Cerebellar cortex (tissue), 1 donor: ENCODE measurements around the gene HAP1.

Source experiments
- DNase-seq: peaks from one replicate; pipeline ENCODE4 v3.0.0-alpha.2; 2015; ENCODE audit warnings: low spot score

HAP1 gene

DNA sequence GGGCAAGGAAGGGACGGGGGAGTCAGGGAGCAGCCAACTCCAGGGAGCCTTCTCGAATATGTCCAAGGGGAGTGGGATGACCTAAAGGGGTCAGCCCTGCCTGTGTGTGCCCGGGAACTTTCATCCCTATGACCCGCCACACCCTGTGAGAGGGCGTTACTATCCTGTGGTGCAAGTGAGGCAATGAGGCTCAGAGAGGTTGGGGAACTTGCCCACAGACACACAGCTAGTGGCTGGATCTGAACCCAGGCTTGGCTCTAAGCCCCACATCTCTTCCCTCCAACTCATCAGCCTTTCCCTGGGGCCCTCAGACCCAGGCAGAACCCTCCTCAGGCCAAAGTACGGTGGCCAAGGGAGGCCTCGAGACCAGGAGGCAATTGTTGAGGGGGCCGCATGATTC is 28.9 kb upstream of the HAP1 start:
- no peak for DNase-seq

DNA sequence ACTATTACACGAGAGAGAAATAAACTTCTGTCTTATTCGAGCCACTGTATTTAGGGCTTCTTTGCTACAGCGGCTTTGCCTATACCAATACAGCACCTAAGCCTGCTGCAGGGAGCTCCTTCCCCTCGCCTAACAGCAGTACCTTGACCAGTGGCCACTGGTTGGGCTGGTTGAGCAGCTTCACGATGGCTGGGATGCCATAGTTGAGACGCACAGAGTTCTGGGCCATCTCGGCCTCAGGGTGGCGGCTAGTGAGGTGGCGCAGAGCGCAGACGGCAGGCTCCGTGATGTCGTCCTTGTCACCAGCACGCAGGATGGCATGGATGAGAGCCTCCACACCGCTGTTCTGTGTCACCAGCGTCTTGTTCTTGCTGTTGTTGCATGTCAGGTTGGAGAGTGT is 28.4 kb upstream of the HAP1 start:
- DNase-seq = no peak

DNA sequence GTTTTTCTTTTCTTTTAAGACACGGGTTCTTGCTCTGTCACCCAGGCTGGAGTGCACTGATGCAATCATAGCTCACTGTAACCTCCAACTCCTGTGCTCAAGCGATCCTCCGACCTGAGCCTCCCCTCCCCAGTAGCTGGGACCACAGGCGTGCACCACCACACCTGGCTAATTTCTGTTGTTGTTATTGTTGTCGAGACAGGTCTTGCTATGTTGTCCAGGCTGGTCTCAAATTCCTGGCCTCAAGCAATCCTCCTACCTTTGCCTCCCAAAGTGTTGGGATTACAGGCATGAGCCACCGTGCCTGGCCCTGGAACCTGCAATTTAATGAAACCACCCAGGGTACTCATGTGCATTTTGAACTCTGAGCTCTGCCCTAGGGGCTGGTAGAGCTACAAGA is 27.9 kb upstream of the HAP1 start:
- DNase-seq = no peak

DNA sequence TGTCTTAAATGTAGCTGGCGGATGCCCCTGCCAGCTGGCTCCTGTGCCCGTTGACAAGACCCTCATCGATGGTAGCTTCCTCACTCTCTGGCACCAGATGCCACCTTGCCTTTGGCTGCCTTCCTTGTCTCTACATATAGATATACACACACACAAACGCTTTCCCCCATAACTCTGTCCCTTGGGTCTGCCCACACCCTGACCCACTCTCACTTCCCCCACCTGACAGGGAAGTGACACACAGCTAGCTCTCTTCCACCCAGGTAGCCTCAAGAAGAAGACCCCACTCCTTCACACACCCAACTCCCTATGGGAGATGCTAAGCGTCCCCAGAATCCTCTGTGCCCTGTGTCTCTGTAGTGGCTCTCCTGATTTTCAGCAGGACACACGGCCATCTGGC is 26.4 kb upstream of the HAP1 start:
- no peak for DNase-seq

DNA sequence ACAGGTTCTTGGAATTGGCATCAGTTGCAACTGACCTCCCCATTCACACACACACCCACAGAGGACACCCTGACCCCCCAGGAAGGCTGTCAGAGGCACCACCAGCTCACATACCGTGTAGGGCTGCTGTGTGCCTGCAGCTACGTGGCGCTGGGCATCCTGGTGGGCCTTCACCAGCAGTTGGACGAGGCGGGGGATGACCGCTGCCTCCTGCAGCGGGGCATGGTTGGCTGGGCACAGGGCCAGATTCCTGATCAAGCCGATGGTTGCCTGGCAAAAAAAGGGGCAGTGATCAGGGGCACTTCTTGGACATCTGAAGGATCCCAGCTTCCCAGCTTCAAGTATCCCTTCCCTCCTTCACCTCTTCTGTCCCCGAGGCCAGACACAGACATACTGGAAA is 24.2 kb upstream of the HAP1 start:
- DNase-seq = no peak

DNA sequence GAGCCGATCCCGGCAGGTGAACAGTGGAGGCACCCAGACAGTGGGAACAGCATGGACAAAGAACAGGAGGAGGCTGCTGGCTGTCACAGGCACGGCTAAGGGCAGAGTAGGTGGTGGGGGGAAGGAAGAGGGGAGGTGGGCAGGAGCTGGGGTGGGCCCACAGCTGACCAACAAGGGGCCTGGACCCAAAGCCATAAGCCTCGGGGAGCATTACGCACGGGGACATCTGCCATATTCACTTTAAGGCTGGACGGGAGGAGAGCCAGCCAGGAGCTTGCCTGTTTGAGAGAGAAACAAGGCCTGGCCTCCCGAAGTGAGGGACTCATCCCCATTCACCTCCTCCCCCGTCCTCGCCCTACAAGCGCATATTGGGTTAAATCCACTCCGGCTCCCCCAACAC is 19.6 kb upstream of the HAP1 start:
- DNase-seq = no peak

DNA sequence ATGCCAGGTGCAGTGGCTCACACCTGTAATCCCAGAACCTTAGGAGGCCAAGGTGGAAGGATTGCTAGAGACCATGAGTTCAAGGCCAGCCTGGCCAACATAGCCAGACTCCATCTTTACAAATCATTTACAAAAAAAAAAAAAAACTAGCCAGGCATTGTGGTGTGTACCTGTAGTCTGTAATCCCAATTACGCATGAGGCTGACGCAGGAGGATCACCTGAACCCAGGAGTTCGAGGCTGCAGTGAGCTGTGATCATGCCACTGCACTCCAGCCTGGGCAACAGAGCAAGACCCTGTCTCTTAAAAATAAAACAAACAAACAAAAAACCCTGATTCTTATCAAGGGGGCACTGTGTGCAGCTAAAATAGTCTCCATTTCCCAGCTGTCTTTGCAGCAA is 16.8 kb upstream of the HAP1 start:
- no peak for DNase-seq

DNA sequence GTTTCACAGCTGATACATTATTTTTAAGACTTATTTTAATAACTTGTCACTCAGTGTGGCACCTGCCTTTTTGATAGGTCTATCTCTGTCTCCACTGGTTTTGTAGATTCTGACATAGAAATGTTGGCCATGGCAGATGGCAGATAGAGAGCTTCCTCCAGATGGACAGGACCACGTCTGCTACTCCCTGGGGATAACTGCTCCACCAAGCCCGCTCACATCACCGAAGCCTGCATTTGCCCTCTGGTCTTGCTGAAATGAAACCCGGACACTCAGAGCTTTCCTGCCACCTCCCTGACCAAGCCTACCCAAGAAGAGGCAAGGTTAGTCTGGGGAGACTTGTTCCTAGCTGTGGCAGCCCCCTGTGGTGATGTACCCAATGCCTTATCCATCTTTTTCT is 16.4 kb upstream of the HAP1 start:
- DNase-seq = peak; percentile 58

DNA sequence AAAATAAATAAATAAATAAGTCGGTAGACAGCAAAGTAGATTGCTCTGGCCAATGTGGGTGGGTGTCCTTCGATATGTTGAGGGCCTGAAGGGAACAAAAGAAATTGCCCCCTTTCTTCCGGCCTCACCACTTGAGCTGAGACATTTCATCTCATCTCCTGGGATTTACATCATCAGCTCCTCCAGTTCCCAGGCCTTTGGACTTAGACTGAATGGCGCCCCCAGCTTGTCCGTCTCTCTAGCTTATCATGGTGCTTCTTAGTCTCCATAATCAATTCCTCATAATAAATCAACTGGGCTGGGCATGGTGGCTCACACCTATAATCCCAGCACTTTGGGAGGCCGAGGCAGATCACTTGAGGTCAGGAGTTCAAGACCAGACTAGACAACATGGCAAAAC is 13.8 kb upstream of the HAP1 start:
- DNase-seq = no peak

DNA sequence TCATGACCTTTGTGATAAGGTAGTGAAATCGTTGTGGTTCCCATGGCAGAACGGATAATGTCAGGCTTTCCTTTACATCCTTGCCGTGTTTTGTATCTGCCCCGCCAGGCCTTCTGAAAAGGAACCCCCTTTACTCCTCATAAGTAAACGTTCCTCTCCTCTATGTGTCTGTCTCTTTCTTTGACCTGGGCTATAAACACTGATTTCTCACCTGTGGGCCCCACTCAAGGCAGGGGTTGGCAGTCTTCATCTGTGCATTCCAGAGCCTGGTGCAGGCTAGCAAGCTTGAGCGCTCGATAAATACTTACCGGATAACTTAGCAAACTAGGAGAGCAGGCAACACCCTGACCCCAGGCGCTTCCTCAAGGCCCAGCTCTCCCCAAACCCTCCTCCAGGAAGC is 7.3 kb upstream of the HAP1 start:
- DNase-seq = no peak

DNA sequence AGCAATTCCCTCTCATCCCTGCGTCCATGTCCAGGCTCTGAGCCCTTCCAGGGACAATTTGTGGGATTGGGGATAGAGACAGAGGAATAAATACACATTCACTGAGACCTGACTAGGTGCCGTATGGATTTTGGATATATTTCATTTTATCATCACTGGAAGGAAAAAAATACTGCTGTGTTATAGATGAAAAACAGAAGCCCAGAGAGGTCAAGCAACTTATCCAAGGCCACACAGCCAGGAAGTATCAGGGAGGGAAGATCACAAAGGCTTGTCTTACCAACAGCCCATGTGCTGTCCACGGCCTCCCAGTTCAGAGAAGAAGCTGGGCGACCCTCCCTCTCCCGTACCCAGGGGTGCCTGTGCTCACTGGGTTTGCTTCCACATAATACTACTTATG is 6.1 kb upstream of the HAP1 start:
- DNase-seq = no peak

DNA sequence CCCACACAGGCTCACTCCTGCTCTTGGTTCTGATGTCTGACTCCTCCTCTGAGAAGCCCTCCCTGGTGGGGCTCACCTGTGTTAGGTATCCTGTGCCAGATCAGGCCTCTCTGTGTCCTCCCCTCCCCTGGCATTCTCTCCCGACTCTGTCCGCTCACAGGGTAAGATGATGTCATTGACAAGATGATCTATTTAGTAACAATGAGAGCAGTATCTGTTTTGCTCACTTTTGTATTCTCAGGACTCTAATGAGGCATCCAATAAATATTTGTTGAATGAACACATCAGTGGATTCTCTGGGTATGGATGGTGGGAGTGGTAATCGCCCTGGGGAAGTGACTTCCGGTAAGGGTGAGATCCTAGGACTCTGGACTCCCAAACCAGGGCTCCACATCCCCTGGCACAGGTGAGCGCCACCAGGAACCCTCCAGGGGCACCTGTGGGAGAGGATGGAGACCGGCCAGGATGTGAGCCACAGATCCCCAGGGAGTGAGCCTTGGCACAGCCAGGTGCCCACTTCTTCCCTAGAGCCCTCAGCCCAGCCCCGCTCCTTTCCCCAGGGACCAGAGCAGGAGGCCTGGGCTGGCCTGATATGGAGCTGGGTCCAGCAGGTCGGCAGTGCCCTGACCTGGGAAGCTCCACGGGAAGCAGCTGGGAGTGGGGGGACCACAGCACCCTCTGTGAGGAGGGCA is 5.4 kb upstream of the HAP1 start:
- DNase-seq = no peak

DNA sequence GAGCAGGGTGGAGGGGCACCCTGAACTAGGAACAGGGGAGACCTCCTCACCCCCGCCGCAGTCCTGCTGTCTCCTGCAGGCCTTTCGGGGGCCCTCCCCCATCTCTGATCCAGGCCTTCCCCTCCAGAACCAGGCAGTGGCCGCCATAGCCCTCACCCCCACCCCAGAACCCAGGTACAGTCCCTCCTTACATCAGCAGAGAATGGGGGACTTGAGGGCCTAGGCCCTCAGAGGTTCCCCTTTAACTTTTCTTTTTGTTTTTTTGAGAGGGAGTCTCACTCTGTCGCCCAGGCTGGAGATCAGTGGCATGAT is 4.3 kb upstream of the HAP1 start:
- DNase-seq = no peak

DNA sequence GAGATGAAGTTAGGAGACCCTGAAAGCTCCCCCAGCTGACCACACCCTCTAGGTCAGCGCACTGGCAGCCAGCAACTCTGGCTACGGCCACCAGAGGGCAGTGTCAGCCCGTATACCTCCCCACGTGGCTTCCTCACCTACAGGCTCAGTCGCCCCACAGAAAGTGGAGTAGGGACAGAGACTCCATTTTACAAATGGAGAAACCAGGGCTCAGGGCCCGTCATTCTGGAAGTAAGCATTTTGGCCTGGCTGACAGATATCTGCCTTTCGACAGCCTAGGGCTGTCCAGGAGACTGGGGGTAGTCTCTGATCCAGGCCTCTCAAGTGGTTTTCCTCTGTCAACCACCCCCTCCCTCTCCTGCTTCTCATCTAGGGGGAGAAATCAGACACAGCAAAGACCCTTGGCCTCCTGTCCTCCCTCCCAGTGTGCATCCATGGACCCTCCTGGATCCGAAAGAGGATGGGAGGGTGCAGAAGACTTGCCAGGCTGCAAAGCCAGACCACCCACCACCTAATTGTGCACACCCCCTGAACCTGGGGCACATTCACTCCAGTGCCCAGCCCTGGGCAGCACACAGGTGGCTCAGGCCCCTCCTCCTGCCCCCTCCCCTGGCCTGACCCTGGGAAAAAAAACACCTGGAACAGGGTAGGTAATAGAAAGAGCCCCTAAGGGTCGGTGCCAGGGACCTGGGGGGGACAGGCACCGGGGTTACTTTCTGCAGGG is 3.8 kb upstream of the HAP1 start:
- DNase-seq = peak; percentile 84

DNA sequence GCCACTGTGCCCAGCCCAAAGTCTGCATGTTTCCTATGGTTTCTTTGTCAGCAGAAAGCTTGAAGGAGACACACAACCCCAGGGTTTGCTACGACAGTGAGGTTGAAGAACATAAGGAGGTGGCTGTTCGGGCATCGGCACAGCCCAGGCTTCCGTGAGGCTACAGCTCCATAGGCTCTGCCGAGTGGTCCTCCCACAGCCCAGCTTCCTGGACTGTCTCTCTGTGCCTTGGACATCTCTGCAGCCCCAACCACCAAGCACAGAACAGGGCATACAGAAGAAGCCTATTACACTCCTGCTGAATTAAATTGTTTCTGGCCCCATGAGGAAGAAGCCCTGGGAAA is 3.2 kb upstream of the HAP1 start:
- DNase-seq = no peak

DNA sequence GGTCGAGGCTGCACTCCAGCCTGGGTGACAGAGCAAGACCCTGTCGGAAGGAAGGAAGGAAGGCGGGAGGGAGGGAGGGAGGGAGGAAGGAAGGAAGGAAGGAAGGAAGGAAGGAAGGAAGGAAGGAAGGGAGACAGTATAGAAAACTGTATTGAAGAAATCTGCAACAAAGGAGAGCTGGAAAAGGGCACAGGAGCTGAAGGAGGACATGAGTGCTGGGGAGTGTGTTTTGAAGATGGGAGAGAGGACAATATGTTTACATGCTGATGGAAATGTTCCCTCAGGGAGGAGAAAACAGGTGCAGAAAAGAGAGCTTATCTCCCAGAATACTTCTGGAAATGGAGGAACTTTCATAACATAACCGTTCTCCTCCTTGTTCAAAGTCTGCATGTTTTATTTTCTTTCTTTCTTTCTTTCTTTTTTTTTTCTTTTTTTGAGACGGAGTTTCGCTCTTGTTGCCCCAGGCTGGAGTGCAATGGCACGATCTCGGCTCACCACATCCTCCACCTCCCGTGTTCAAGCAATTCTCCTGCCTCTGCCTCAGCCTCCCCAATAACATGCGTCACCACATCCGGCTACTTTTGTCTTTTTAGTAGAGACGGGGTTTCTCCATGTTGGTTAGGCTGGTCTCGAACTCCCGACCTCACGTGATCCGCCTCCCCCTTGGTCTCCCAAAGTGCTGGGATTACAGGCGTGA is 2.7 kb upstream of the HAP1 start:
- DNase-seq = no peak

DNA sequence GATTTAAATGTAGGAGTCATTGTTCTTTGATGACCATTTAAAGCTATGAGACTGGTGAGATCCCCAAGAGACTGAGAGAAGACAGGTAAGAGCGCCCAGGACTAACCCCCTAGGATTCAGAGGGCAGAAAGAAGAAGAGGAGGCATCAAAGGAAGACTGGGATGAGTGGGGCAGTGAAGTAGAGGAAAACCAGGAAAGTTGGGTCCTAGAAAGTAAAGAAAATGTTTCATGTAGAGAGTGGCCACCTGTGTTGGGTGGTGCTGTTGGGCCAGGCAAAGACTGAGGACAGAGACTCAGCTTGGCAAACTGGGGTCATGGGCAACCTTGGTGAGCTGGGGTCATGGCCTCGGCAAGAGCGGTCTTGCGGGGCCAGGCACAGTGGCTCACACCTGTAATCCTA is 1.3 kb upstream of the HAP1 start:
- no peak for DNase-seq

DNA sequence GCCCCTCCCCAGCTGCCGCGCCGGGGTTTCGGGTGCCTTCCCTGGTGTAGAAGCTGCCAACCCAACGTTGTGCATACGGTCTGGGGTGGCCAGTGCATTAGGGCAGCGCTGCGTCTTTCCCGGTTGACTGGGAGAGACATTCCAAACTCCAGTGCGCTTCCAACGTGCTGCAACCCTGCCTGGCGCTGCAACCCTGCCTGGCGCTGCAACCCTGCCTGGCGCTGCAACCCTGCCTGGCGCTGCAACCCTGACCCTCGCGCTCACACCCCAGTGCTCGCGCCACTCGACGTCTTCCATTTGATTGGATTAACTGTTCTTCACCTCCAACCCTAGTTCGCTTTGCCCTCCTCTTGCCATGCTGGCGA is 488 bp upstream of the HAP1 start:
- DNase-seq = no peak

DNA sequence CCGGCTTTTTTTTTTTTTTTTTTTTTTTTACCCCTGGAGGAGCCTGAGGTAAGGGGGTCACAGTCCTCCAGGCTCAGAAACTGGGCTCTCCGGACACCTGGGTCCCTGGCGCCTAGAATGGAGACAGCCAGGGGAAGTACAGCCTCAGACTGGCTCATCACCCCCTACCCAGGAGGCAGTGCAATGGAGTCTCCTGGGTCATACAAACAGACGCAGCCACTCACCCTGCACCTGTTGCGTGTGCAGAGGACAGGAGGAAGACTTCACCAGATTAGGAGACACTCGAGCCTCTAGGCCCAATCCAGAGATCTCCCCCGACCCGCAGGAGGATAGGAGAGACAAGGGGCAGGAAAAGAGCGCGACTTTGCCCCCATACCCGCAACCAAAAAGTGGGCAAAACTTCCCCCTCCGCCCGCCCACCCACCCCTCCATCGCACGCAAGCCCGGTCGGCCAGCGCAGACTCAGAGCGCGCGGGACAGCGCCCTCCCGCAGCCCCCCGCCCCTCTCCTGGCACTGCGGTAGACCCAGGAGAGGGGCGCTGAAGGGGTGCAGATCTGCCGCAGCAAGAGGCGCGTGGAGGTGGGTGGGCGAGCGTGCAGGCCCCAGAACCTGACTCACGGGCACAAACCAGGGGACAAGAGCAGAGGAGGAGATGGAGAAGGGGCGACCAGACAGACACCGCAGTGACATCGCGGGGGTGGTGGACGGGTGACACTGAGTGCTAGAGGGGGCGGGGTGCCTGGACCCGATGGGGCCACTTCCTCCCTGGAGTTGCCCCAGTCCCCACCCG is 900 bp downstream of the HAP1 start:
- no peak for DNase-seq

DNA sequence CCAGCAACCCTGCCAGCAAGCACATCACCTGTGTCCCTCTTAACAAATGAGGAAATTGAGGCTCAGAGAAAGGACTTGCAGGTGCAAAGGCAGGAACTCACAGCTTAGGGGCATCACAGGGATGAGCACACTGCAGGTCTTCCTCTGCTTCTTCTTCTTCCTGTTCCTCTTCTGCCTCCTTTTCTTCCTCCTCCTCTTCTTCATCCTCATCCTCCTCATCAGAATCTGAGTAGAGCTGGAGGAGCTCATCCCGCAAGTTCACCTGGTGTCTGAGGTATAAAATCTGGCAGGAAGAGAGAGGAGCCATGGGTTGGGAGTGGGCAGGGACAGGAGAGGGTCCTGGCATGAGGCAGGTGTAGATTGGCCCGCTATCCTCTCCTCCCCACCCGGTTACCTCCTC is 2.6 kb downstream of the HAP1 start:
- no peak for DNase-seq

DNA sequence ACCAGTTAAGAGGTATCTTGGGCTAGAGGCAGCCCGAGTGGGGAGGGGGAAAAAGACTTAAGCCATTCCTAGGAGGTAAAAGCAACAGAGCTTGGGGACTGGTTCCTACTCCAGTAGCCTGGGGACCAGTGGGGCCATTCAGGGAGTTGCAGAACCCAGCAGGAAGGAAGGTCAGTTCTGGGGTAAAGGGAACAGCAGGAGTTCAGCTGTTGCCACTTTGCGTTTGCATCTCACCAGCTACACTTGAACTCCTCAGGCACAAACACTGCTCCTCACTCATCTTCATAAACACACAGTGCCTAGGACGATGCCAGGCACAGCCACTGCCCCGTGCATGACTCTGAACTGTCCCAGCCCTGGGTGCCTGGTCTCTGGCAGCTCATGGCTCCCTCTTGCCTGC is 4.0 kb downstream of the HAP1 start:
- DNase-seq = no peak

DNA sequence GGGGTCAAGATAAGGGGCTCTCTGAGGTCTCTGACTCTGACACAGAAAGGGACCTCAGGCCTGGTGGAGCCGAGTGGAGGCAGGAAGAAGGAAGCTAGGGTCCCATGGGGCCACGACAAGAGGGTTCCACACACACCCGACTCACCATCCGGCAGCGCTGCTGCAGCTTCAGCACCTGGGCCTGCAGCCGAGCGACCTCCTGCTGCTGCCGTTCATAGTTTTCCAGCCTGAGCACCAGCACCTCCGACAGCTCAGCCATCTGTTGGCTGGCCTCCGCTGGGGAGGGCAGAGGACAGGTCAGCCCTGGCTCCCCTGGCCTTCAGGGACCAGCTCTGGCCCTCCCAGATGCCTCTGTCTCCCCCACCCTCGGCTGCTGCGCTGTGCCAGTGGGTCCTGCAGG is 6.4 kb downstream of the HAP1 start:
- DNase-seq = no peak

DNA sequence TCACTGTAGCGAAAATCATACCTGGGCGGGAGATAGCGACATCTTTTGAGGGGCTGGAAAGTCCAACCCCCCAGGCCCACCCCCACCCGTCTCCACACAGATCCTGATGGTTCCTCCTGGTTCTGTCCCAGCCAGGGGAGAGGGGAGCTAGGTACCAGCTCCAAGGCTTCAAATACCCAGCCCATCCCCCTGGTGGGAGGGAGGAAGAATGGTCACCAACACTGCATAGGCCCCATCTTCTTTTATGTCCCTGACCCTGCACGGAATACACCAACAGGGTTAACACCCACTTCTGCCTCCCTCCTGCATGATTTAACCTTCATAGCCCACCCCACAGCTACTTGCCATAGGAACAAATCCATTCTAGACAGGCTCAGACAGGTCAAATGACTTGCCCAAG is 9.3 kb downstream of the HAP1 start:
- DNase-seq = no peak
